ENCODE data around the gene WFIKKN2.
A peak's percentile ranks its signal among the peaks of the same experiment; 100 is the strongest.
"Not testable (repeated sequence)": the region's sequence is repeated elsewhere in the genome, so short reads cannot be mapped to it uniquely, and the experiment has no call there.

WFIKKN2 gene

GRCh38 chr17:50835301-50836234 lies at the start of gene WFIKKN2:
Gene WFIKKN2, plus strand, starts transcription at chr17:50835586. Its CDS starts 352 bp downstream, at chr17:50835938.
- DNase-seq, result peak; percentile 58

- DNase-seq, result peak; percentile 98
Measured at GRCh38 chr17:50785946-50786570, 49.3 kb upstream of the WFIKKN2 start.

- peak; percentile 84 for DNase-seq
Measured at GRCh38 chr17:50787106-50787505, 48.3 kb upstream of the WFIKKN2 start.

- DNase-seq, result no peak
Measured at GRCh38 chr17:50790618-50791017, 44.8 kb upstream of the WFIKKN2 start.

GRCh38 chr17:50792132-50792531 lies 43.3 kb upstream of the WFIKKN2 start:
- DNase-seq, result no peak

GRCh38 chr17:50793007-50793406 lies 42.4 kb upstream of the WFIKKN2 start:
- DNase-seq, result no peak

- DNase-seq, result no peak
Measured at GRCh38 chr17:50794361-50794760, 41.0 kb upstream of the WFIKKN2 start.

- no peak for DNase-seq
Measured at GRCh38 chr17:50797135-50797810, 38.1 kb upstream of the WFIKKN2 start.

- no peak for DNase-seq
Measured at GRCh38 chr17:50798424-50799288, 36.7 kb upstream of the WFIKKN2 start.

- DNase-seq, result no peak
Measured at GRCh38 chr17:50799582-50799981, 35.8 kb upstream of the WFIKKN2 start.

- DNase-seq, result no peak
Measured at GRCh38 chr17:50800196-50800700, 35.1 kb upstream of the WFIKKN2 start.

- no peak for DNase-seq
Measured at GRCh38 chr17:50802609-50803571, 32.5 kb upstream of the WFIKKN2 start.

- no peak for DNase-seq
Measured at GRCh38 chr17:50803676-50804075, 31.7 kb upstream of the WFIKKN2 start.

GRCh38 chr17:50804749-50805475 lies 30.5 kb upstream of the WFIKKN2 start:
- not testable (repeated sequence) for DNase-seq

GRCh38 chr17:50805486-50805885 lies 29.9 kb upstream of the WFIKKN2 start:
- no peak for DNase-seq

- peak; percentile 79 for DNase-seq
Measured at GRCh38 chr17:50806141-50806643, 29.2 kb upstream of the WFIKKN2 start.

GRCh38 chr17:50807009-50807408 lies 28.4 kb upstream of the WFIKKN2 start:
- no peak for DNase-seq

- no peak for DNase-seq
Measured at GRCh38 chr17:50807675-50808074, 27.7 kb upstream of the WFIKKN2 start.

- no peak for DNase-seq
Measured at GRCh38 chr17:50808413-50808812, 27.0 kb upstream of the WFIKKN2 start.

- DNase-seq, result no peak
Measured at GRCh38 chr17:50808888-50809287, 26.5 kb upstream of the WFIKKN2 start.

Data from NCI-H1694 treated with DMSO at 0.1 percent for 48 hours (cell line).